Measurements from ENCODE around the gene ZNF710.

The ZNF710 gene

GRCh38 chr15:90083954-90084607 lies 83.0 kb downstream of the ZNF710 start:
- no peak for TF ChIP-seq CREB1 (IDR thresholded peaks at IDR 0.05; ENCODE audit: low read depth)
- no peak for TF ChIP-seq TAF1 (IDR thresholded peaks at IDR 0.05; ENCODE audit: low read depth)
- no peak for TF ChIP-seq YY1 (IDR thresholded peaks at IDR 0.05; ENCODE audit: low read depth)
- no peak for TF ChIP-seq EP300 (IDR thresholded peaks at IDR 0.05; ENCODE audit: borderline replicate concordance)
- TF ChIP-seq, protein P1, sequence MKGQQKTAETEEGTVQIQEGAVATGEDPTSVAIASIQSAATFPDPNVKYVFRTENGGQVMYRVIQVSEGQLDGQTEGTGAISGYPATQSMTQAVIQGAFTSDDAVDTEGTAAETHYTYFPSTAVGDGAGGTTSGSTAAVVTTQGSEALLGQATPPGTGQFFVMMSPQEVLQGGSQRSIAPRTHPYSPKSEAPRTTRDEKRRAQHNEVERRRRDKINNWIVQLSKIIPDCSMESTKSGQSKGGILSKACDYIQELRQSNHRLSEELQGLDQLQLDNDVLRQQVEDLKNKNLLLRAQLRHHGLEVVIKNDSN (IDR thresholded peaks at IDR 0.05) = no peak
- TF ChIP-seq, protein P2, sequence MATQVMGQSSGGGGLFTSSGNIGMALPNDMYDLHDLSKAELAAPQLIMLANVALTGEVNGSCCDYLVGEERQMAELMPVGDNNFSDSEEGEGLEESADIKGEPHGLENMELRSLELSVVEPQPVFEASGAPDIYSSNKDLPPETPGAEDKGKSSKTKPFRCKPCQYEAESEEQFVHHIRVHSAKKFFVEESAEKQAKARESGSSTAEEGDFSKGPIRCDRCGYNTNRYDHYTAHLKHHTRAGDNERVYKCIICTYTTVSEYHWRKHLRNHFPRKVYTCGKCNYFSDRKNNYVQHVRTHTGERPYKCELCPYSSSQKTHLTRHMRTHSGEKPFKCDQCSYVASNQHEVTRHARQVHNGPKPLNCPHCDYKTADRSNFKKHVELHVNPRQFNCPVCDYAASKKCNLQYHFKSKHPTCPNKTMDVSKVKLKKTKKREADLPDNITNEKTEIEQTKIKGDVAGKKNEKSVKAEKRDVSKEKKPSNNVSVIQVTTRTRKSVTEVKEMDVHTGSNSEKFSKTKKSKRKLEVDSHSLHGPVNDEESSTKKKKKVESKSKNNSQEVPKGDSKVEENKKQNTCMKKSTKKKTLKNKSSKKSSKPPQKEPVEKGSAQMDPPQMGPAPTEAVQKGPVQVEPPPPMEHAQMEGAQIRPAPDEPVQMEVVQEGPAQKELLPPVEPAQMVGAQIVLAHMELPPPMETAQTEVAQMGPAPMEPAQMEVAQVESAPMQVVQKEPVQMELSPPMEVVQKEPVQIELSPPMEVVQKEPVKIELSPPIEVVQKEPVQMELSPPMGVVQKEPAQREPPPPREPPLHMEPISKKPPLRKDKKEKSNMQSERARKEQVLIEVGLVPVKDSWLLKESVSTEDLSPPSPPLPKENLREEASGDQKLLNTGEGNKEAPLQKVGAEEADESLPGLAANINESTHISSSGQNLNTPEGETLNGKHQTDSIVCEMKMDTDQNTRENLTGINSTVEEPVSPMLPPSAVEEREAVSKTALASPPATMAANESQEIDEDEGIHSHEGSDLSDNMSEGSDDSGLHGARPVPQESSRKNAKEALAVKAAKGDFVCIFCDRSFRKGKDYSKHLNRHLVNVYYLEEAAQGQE (IDR thresholded peaks at IDR 0.05; ENCODE audit: low read depth) = no peak
- no peak for TF ChIP-seq EGR1 (IDR thresholded peaks at IDR 0.05)
- TF ChIP-seq MAX (IDR thresholded peaks at IDR 0.05) = no peak

GRCh38 chr15:90084876-90085423 lies 83.8 kb downstream of the ZNF710 start:
- no peak for TF ChIP-seq ZBTB7A (IDR thresholded peaks at IDR 0.05; ENCODE audit: low read depth)

DNA sequence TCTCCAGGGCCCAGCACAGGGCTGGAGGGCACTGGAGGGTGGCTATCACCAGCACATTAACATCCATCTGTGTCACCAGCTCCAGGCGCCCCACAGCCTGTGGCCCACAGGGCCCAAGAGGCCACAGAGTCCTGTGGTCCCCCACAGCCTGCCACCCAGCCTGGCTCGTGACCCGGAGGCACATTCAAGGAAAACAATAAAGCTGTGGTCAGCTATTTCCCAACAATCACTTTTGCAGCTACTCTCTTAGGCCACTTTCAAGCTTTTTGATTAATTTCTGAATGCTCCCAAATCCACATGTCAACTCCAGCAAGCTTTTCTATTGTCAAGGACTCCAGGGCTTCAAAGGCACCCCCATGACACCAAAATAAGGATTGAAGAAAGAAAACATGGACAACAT lies 84.4 kb downstream of the ZNF710 start:
- TF ChIP-seq EP300 (IDR thresholded peaks at IDR 0.05; ENCODE audit: borderline replicate concordance) = no peak
- TF ChIP-seq MAX (IDR thresholded peaks at IDR 0.05) = no peak
- TF ChIP-seq, protein P2 (IDR thresholded peaks at IDR 0.05; ENCODE audit: low read depth) = no peak
- TF ChIP-seq EGR1 (IDR thresholded peaks at IDR 0.05) = no peak
- no peak for TF ChIP-seq TAF1 (IDR thresholded peaks at IDR 0.05; ENCODE audit: low read depth)
- no peak for TF ChIP-seq CEBPB (IDR thresholded peaks at IDR 0.05)
- no peak for TF ChIP-seq RAD21 (IDR thresholded peaks at IDR 0.05; ENCODE audit: low read depth)
- no peak for TF ChIP-seq TCF12 (IDR thresholded peaks at IDR 0.05; ENCODE audit: low read depth)
- no peak for TF ChIP-seq CREB1 (IDR thresholded peaks at IDR 0.05; ENCODE audit: low read depth)
- no peak for TF ChIP-seq YY1 (IDR thresholded peaks at IDR 0.05; ENCODE audit: low read depth)
- no peak for TF ChIP-seq TEAD4 (IDR thresholded peaks at IDR 0.05)
- TF ChIP-seq ZBTB7A (IDR thresholded peaks at IDR 0.05; ENCODE audit: low read depth) = no peak
- no peak for TF ChIP-seq NFIC (IDR thresholded peaks at IDR 0.05)
- TF ChIP-seq FOXM1 (IDR thresholded peaks at IDR 0.05; ENCODE audit: borderline replicate concordance, low read depth) = no peak
- TF ChIP-seq, protein P1 (IDR thresholded peaks at IDR 0.05) = no peak

DNA sequence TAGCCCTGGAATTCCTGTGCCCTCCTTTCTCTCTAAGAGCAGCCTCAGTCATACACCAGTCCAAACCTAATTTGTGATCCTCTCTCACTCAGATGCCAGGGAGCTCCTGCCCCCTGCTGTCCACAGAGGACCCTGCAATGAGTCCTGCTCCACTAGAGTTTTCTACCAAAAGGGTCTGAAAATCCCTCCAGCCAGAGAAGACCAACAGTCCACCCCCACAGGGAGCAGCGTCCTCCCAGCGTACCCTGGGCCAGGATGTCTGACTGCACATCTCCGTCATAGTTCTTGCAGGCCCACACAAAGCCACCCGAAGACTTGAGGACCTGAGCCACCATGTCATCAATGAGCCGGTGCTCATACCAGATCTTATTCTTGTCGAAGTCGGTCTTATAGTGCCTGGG lies 85.7 kb downstream of the ZNF710 start:
- TF ChIP-seq FOXM1 (IDR thresholded peaks at IDR 0.05; ENCODE audit: borderline replicate concordance, low read depth) (no peak), RAD21 (IDR thresholded peaks at IDR 0.05; ENCODE audit: low read depth) (peak; percentile 76)

GRCh38 chr15:90087454-90088154 lies 86.5 kb downstream of the ZNF710 start:
- TF ChIP-seq EP300 (IDR thresholded peaks at IDR 0.05; ENCODE audit: borderline replicate concordance) (no peak), RAD21 (IDR thresholded peaks at IDR 0.05; ENCODE audit: low read depth) (peak; percentile 16; the same call in 1 of the 2 replicates), NFIC (IDR thresholded peaks at IDR 0.05) (peak; percentile 63), MAX (IDR thresholded peaks at IDR 0.05) (no peak), ZBTB7A (IDR thresholded peaks at IDR 0.05; ENCODE audit: low read depth) (no peak), CEBPB (IDR thresholded peaks at IDR 0.05) (no peak), TCF12 (IDR thresholded peaks at IDR 0.05; ENCODE audit: low read depth) (no peak), YY1 (IDR thresholded peaks at IDR 0.05; ENCODE audit: low read depth) (0 out of 2 replicates have a peak, but pooled peaks have one; percentile 36), TEAD4 (IDR thresholded peaks at IDR 0.05) (no peak), TAF1 (IDR thresholded peaks at IDR 0.05; ENCODE audit: low read depth) (no peak), FOXM1 (IDR thresholded peaks at IDR 0.05; ENCODE audit: borderline replicate concordance, low read depth) (no peak), CREB1 (IDR thresholded peaks at IDR 0.05; ENCODE audit: low read depth) (no peak), EGR1 (IDR thresholded peaks at IDR 0.05) (peak; percentile 72)
- TF ChIP-seq, protein P1 (IDR thresholded peaks at IDR 0.05) = peak; percentile 94
- TF ChIP-seq, protein P2 (IDR thresholded peaks at IDR 0.05; ENCODE audit: low read depth) = no peak
